IMR-90 (cell line): ENCODE data around the gene LDLRAD3. TPM values are rescaled to one million over a fixed set of nuclear protein-coding genes. Genes with fewer than 3 reads are reported as not detected.
A peak's percentile ranks its signal among the peaks of the same experiment; 100 is the strongest.

Experiments
- ATAC-seq: fragments of 200-7000 bp; cut with Tn5 transposase; 2 replicates; pipeline ENCODE4 v1.9.1; 2020; ENCODE audit warnings: low read depth, mild to moderate bottlenecking, moderate library complexity
- BruUV-seq: library from RNA; stranded (reverse); fragments of 400-500 nt; replicated peaks from 2 replicates; lab custom pipeline; 2021; lab: Mats Ljungman, UMichigan
- CTCF ChIA-PET: fragments of 300-600 bp; formaldehyde crosslinking; extraction: SDS; loops from one replicate; lab custom pipeline; 2021; ENCODE audit warnings: antibody characterized with exemption; lab: Yijun Ruan, JAX
- POLR2A ChIA-PET: fragments of 300-600 bp; sonication (Branson Sonifier 250); formaldehyde crosslinking; loops from one replicate; lab custom pipeline; 2022; ENCODE audit warnings: antibody characterized with exemption; ENCODE audit not compliant: unreplicated experiment; lab: Charles Lee
- DNase-seq: peaks from one replicate; pipeline ENCODE4 v3.0.0; 2013
- H2AFZ ChIP-seq: replicated peaks from 2 replicates; pipeline ENCODE3; 2013; ENCODE audit warnings: low read length, mild to moderate bottlenecking; ENCODE audit not compliant: poor library complexity
- H2AK5ac ChIP-seq: 2 replicates; pipeline ENCODE4 v1.6.1; 2013; ENCODE audit warnings: low read depth, low read length, inconsistent platforms
- H2AK9ac ChIP-seq: replicated peaks from 2 replicates; pipeline ENCODE3; 2013; ENCODE audit warnings: mild to moderate bottlenecking, low read depth, low read length, moderate library complexity; ENCODE audit not compliant: poor library complexity
- H2BK120ac ChIP-seq: 2 replicates; pipeline ENCODE4 v1.6.1; 2013; ENCODE audit warnings: low read depth, low read length, inconsistent platforms
- H2BK15ac ChIP-seq: 3 replicates; pipeline ENCODE4 v1.6.1; 2013; ENCODE audit warnings: low read depth, low read length, inconsistent platforms
- H2BK20ac ChIP-seq: 2 replicates; pipeline ENCODE4 v1.6.1; 2013; ENCODE audit warnings: low read depth, mild to moderate bottlenecking, inconsistent platforms, low read length, moderate library complexity
- H2BK5ac ChIP-seq: 2 replicates; pipeline ENCODE4 v1.6.1; 2013; ENCODE audit warnings: mild to moderate bottlenecking, low read depth, low read length, inconsistent platforms; ENCODE audit not compliant: poor library complexity, severe bottlenecking
- H3K14ac ChIP-seq: replicated peaks from 2 replicates; pipeline ENCODE4 v1.6.1; 2013; ENCODE audit warnings: low read depth, low read length, inconsistent platforms
- H3K18ac ChIP-seq: 2 replicates; pipeline ENCODE4 v1.6.1; 2013; ENCODE audit warnings: low read depth, low read length, control low read depth
- H3K23ac ChIP-seq: 2 replicates; pipeline ENCODE4 v1.6.1; 2013; ENCODE audit warnings: low read depth, low read length, inconsistent platforms
- H3K27ac ChIP-seq: 2 replicates; pipeline ENCODE4 v1.5.1; 2013; ENCODE audit warnings: mild to moderate bottlenecking, control low read depth, low read length; ENCODE audit not compliant: insufficient read depth
- H3K27me3 ChIP-seq: 2 replicates; pipeline ENCODE4 v1.6.1; 2013; ENCODE audit warnings: low read length; ENCODE audit not compliant: control insufficient read depth, insufficient read depth
- H3K36me3 ChIP-seq: 2 replicates; pipeline ENCODE4 v1.6.1; 2013; ENCODE audit warnings: low read length, mixed read lengths; ENCODE audit not compliant: control insufficient read depth, insufficient read depth
- H3K4ac ChIP-seq: 2 replicates; pipeline ENCODE4 v1.6.1; 2013; ENCODE audit warnings: low read depth, low read length, inconsistent platforms
- H3K4me1 ChIP-seq: 2 replicates; pipeline ENCODE4 v1.6.1; 2013; ENCODE audit warnings: low read length, mixed read lengths; ENCODE audit not compliant: control insufficient read depth, insufficient read depth
- H3K4me2 ChIP-seq: 2 replicates; pipeline ENCODE4 v1.6.1; 2013; ENCODE audit warnings: low read depth, mild to moderate bottlenecking, control low read depth, low read length, moderate library complexity
- H3K4me3 ChIP-seq: 2 replicates; pipeline ENCODE4 v1.5.1; 2013; ENCODE audit warnings: low read depth, mild to moderate bottlenecking, control low read depth, low read length, moderate library complexity; ENCODE audit not compliant: insufficient read depth
- H3K56ac ChIP-seq: 2 replicates; pipeline ENCODE4 v1.6.1; 2013; ENCODE audit warnings: low read length, inconsistent platforms; ENCODE audit not compliant: insufficient read depth; ENCODE audit errors: extremely low read depth
- H3K79me1 ChIP-seq, 2 experiments: 2 replicates each; pipeline ENCODE4 v1.6.1; 2013; ENCODE audit warnings: low read length in 2 of 2, inconsistent platforms in 1 of 2, low read depth in 1 of 2
- H3K9ac ChIP-seq: 2 replicates; pipeline ENCODE4 v1.6.1; 2013; ENCODE audit warnings: low read depth, low read length, control low read depth
- H3K9me1 ChIP-seq: 2 replicates; pipeline ENCODE4 v1.6.1; 2013; ENCODE audit warnings: low read length, inconsistent platforms; ENCODE audit not compliant: insufficient read depth
- H3K9me3 ChIP-seq: 2 replicates; pipeline ENCODE4 v1.6.1; 2013; ENCODE audit warnings: low read length; ENCODE audit not compliant: control insufficient read depth, insufficient read depth
- H4K20me1 ChIP-seq: 2 replicates; pipeline ENCODE4 v1.6.1; 2013; ENCODE audit warnings: low read length, inconsistent platforms; ENCODE audit not compliant: insufficient read depth
- H4K5ac ChIP-seq: 2 replicates; pipeline ENCODE4 v1.6.1; 2013; ENCODE audit warnings: mild to moderate bottlenecking, low read depth, low read length, control low read depth
- H4K8ac ChIP-seq, 2 experiments: 2 replicates each; pipeline ENCODE4 v1.6.1; 2013; ENCODE audit warnings: low read depth in 2 of 2, low read length in 2 of 2, control low read depth in 1 of 2, inconsistent platforms in 1 of 2
- H4K91ac ChIP-seq: 2 replicates; pipeline ENCODE4 v1.6.1; 2013; ENCODE audit warnings: low read depth, low read length, inconsistent platforms; ENCODE audit not compliant: insufficient read depth
- CEBPB ChIP-seq: IDR thresholded peaks from 2 replicates; pipeline ENCODE4 v1.6.1; 2012; ENCODE audit warnings: low read depth, low read length, improper control_type of control experiment
- MAFK ChIP-seq: IDR thresholded peaks from 2 replicates; pipeline ENCODE4 v1.6.1; 2012; ENCODE audit warnings: low read depth, low read length, improper control_type of control experiment
- POLR2A ChIP-seq: IDR thresholded peaks from 2 replicates; pipeline ENCODE4 v1.6.1; 2012; ENCODE audit warnings: mild to moderate bottlenecking, low read depth, low read length
- RCOR1 ChIP-seq: IDR thresholded peaks from 2 replicates; pipeline ENCODE4 v1.6.1; 2012; ENCODE audit warnings: mild to moderate bottlenecking, low read length, improper control_type of control experiment; ENCODE audit not compliant: insufficient replicate concordance
- RFX5 ChIP-seq: IDR thresholded peaks from 2 replicates; pipeline ENCODE4 v1.8.0; 2012; ENCODE audit warnings: low read depth, mild to moderate bottlenecking, low read length, moderate library complexity
- WGBS, 2 experiments: methylation state at CpG; one replicate each; pipeline versions ENCODE4 v1.1.5 to v1.1.7; 2013; ENCODE audit warnings: missing lambda C conversion rate in 2 of 2; ENCODE audit not compliant: insufficient read length in 1 of 2; ENCODE audit errors: extremely low coverage in 2 of 2; 5-methylcytosine and 5-hydroxymethylcytosine counted together
- dilution Hi-C: fragments of 300-500 bp; cut with HindIII; formaldehyde crosslinking; loops from one replicate; pipeline ENCODE4 v1.14.3; 2018; ENCODE audit warnings: low sequenced_read_pairs; ENCODE audit not compliant: unreplicated experiment
- in situ Hi-C: fragments of 300-500 bp; cut with MboI; formaldehyde crosslinking; loops from 3 replicates; pipeline ENCODE4 v1.14.3; 2019; ENCODE audit warnings: low sequenced_read_pairs, inconsistent platforms, mixed read lengths
- intact Hi-C: fragments of 100-400 bp; cut with micrococcal nuclease; formaldehyde crosslinking; loops from 2 replicates; pipeline ENCODE4 v1.10.0; 2022
- polyA plus RNA-seq, 3 experiments: library from polyadenylated mRNA; depleted of rRNA; stranded (reverse); fragments of >200 nt; gene quantifications; 2 replicates each; pipeline ENCODE4 v1.2.3, GENCODE V29; 2012; ENCODE audit warnings: low replicate concordance in 1 of 3
- total RNA-seq: library from RNA; depleted of rRNA; stranded (reverse); fragments of >200 nt; gene quantifications from 2 replicates; pipeline ENCODE4 v1.2.3, GENCODE V29; 2012

Gene LDLRAD3
- total and polyA plus RNA-seq, 2 of the 4 experiments (the other 2 are of a cell fraction): 2.7 to 6.4 TPM

DNA sequence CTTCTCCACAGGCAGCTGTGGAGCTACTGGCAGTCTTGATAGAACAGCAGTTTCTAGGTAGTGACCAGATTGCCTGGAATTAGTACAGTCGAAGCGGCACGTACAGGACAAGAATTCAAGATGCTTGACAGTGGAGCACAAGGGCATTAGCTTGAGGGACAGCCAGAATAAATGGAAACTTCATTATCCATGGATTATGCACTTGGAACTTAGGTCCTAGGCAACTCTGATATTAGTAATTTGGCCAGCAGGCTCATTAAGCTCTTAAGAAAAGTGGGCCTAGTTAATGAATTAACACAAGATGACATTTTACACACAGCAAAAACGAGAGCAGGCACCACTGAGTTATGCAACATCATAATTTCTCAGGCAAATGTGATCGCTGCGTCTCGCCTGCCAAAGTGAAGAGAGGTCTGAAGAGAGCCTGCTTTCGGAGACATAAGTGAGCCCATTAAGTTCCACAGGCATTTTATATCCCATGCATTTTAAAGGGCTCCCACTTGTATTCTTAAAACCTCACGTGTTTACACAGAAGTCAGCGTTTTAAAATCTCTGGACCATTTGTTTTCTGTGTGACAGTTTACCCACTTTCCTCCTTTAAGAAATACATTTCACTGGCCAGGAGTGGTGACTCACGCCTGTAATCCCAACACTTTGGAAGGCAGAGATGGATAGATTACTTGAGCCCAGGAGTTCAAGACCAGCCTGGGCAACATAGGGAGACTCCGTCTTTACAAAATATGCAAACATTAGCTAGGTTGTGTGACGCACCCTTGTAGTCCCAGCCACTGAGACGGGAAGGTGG lies 279.2 kb downstream of the LDLRAD3 start:
- Histone ChIP-seq H3K23ac (no peak overlapping the region), H3K36me3 (no peaks in the 10 kb centered on the region), H2BK120ac (no peak overlapping the region), H2BK5ac (no peak overlapping the region), H4K8ac (no peak overlapping the region), H3K79me1 (no peaks in the 10 kb centered on the region), H3K9me3 (peaks cover 3% of the 10 kb centered on the region; the same call in 1 of the 2 replicates), H2AK9ac (no peak overlapping the region), H2AFZ (no peak overlapping the region), H3K4ac (no peak overlapping the region), H3K56ac (no peak overlapping the region), H3K4me3 (no peak overlapping the region), H3K27me3 (no peaks in the 10 kb centered on the region), H4K5ac (no peak overlapping the region), H2AK5ac (no peak overlapping the region), H3K4me1 (no peaks in the 10 kb centered on the region), H3K27ac (no peak overlapping the region), H2BK15ac (no peak overlapping the region), H3K14ac (no peak overlapping the region), H4K20me1 (no peaks in the 10 kb centered on the region), H3K9me1 (no peaks in the 10 kb centered on the region), H2BK20ac (no peak overlapping the region), H4K91ac (no peak overlapping the region), H3K18ac (no peak overlapping the region), H3K9ac (no peak overlapping the region), H3K4me2 (no peak overlapping the region)
- no peak for TF ChIP-seq POLR2A
- TF ChIP-seq RCOR1: no peak
- TF ChIP-seq MAFK: no peak
- no peak for TF ChIP-seq CEBPB
- TF ChIP-seq RFX5: no peak
- ChIA-PET POLR2A (no interaction called here), CTCF (no interaction called here)
- no TSS peak for BruUV-seq
- DNase-seq (peak; percentile 38), ATAC-seq (peak; percentile 48)
- in situ Hi-C loops (no loop called here), dilution Hi-C loops (no loop called here), intact Hi-C loops (no loop called here)
- 68% methylated on average over 4 of the region's 14 CpGs; no CpG with 5 or more reads in 1 of the 2 experiments for WGBS, 2 experiments
